HPDE6-E6E7 (cell line): Measurements from ENCODE around the gene KIF20A.
A peak's percentile ranks its signal among the peaks of the same experiment; 100 is the strongest.
"Not testable (repeated sequence)": the region's sequence is repeated elsewhere in the genome, so short reads cannot be mapped to it uniquely, and the experiment has no call there.

Experiments
- DNase-seq: peaks from one replicate; pipeline ENCODE4 v3.0.0; 2011; ENCODE audit warnings: missing footprints; ENCODE audit errors: extremely low spot score

Gene KIF20A

DNA sequence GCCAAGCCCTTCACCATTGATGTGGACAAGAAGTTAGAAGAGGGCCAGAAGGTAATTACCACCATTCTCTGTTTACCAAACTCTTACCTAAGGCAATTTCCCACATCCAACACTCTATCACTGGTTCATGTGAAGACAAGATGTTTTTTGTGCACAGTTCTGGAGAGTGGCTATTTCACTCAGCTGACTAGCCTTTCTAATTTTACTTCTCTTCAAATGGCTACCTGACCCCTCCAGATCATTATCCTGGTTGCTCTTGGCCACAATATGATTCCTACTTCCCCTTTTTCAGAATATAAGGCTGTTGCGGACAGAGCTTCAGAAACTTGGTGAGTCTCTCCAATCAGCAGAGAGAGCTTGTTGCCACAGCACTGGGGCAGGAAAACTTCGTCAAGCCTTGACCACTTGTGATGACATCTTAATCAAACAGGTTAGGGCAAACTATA lies 7.1 kb downstream of the KIF20A start:
- DNase-seq, result no peak

DNA sequence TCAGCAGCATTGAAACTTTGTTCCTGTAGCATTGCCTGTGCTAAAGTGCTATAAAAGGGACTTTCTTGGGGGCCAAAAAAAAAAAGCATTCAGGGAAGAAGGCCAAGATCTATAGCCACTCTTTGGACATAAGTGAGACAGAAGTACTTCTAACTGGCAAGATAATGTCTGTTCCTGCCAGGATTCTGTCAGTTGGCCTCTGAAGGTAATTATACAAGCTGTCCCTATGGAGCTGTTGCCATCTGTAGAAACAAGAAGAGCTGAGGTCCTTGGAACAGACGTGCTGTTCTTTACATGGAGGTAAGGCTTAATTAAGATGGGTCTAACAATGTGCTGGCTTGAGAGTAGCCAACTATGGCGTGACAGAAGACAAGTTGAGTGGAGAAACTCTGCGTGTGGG lies 9.7 kb downstream of the KIF20A start:
- DNase-seq, result no peak

DNA sequence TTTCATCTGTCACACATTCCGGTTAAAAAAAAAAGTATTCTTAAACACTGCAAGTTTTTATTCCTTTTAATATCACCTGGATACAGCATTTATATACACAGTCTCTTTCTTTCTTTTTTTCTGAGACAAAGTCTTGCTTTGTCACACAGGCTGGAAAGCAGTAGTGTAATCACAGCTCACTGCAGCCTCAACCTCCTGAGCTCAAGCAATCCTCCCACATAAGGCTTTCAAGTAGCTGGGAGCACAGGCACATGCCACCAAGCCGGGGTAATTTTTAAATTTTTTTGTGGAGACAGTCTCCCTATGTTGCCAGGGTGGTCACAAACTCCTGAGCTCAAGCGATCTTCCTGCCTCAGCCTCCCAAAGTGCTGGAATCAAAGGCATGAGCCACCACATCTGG lies 13.9 kb downstream of the KIF20A start:
- DNase-seq, result no peak

DNA sequence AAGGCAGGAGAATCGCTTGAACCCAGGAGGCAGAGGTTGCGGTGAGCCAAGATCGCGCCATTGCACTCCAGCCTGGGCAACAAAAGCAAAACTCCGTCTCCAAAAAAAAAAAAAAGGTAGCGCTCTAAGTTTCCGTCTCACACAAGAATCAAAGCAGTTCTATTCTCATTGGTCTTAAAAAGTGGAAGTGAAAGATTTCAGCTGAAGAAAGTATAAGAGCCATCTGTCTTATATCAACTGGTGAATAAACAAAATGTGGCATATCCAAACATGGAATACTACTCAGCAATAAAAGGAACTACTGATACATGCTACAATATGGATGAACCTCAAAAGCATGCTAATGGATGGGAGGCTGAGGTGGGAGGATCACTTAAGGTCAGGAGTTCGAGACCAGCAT lies 14.9 kb downstream of the KIF20A start:
- not testable (repeated sequence) for DNase-seq

DNA sequence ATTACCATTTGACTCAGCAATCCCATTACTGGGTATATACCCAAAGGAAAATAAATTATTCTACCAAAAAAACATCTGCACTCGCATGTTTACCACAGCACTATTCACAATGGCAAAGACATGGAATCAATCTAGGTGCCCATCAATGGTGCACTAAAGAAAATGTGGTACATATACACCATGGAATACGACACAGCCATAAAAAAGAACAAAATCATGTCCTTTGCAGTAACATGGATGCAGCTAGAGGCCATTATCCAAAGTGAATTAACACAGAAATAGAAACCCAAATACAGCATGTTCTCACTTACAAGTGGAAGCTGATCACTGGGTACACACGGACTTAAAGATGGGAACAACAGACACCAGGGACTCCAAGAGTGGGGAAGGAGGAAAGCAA lies 32.1 kb downstream of the KIF20A start:
- no peak for DNase-seq

DNA sequence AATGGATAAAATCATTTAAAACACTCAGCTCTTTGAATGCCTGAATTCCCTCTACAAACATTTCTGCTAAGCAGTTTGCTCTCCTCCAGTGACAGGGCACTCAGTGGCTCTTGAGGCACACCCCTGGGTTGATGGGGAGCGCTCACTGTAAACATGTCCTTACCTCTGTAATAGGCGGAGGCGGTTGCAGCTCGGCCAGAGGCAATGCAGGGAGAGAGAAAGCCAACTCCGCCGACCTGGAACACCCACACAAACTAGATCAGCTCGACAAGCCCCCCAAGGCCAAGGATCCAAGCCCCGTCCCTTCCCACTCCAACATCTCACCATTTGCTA lies 33.9 kb downstream of the KIF20A start:
- DNase-seq, result peak; percentile 13

DNA sequence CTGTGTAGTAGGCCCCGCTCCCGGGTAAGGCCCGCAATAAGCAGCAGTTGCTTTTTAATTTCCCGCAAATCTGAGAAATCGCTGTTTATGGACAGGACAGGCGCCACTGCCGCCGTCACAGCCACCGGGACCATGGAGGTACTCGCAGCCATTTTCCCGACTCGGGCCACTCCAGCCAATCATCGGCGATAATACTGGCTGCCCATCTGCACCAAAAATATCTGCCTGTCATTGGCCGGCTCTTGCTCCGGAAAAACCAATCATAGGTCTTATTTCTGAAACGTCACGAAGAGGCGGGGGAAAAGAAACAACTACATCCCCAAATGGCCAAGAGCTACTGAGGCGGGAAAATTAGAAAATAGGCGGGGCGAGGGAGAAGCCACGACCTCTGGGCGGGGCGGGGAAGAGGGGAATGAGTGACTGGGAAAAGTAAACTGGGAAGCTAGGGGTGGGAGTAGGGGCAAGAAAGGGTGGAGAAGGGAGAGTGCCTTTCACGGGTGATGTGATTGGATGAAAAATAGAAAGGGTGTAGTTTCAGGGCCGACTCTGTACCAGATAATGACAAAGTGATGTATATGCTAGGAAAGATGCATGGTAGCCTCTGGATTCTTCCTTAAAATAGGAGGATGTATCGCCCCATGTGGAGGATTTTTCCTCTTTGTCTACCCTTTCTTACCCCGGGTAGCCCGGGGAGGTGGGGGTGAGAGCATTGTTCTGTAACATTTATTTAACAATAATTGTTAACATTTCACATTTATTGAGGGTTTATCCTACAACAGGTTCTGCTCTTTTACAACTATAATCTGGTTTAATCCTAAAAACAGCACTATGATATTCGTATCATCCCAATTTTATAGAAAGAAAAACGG lies 34.5 kb downstream of the KIF20A start, which contains the start of gene CDC23:
CDC23 (minus strand) TSS at position 163 of the 869 bp plus-strand sequence; CDS start at position 152, 11 bp downstream.
- DNase-seq, result peak; percentile 100

DNA sequence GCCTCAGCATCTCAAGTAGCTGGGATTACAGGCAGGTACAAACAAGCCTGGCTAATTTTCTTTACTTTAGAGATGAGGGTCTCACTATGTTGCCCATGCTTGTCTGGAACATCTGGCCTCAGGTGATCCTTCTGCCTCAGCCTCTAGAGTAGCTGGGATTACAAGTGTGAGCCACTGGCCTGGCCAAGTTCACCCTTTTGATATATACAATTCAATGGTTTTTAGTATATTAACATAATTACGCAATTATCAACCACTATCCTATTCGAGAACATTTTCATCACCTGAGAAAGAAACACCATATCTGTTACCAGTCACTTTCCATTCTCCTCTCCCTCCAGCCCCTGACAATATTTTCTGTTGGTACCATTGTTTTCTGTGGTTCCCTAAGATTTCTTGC lies 37.9 kb downstream of the KIF20A start:
- no peak for DNase-seq

DNA sequence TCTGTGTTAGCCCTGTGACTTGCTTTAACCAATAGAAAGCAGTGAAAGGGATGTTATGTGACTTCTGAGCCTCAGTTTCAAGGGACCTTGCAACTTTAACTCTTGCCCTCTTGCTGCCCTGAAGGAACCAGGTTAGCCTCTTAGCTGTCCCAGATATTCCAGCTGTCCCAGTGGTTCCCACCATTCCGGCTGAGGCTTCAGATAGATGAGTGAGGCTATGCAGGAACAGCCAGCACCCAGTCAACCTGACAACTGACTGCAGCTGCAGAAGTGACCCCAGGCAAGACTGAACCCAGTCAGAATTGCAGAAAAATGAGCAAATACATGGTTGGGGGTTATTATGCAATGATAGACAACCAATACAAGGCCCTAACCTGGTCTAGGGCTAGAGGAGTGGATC lies 44.6 kb downstream of the KIF20A start:
- DNase-seq, result no peak

DNA sequence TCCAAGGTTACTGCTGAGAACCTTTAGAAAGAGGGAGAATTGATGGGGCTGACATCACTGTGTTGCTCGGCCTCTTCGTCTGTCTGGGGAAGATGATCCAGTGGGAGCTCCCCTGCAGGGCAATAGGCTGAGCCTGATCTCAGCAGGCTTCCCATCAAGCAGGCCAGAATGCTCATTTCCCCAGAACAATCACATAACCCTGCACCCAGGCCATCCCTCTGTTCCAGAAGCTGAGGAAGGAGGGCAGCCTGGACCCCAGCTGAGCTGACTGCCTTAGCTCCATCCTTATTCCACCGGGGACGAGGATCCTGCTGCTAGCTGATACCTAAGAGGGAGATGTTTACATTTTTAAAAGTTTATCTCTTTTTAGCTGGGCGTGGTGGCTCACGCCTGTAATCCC lies 45.8 kb downstream of the KIF20A start:
- DNase-seq, result no peak

DNA sequence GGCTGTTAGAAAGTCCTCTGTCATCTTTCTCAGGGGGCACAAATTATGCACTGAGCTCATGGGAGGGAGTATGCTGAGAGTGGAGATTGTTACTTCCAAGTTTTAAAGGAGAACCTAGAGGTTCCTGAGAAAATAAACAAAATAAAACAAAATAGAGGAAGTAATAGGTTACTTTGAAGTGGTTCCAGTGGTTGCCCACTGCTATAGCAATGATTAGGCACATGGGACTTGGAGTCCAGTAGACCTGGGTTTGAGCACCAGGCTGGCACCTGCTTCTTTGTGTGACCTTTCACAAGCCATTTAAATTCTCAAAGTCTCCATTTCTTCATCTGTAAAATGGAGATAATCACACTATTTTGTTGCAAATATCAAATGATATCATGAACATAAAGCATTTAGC lies 48.0 kb downstream of the KIF20A start:
- DNase-seq, result no peak

DNA sequence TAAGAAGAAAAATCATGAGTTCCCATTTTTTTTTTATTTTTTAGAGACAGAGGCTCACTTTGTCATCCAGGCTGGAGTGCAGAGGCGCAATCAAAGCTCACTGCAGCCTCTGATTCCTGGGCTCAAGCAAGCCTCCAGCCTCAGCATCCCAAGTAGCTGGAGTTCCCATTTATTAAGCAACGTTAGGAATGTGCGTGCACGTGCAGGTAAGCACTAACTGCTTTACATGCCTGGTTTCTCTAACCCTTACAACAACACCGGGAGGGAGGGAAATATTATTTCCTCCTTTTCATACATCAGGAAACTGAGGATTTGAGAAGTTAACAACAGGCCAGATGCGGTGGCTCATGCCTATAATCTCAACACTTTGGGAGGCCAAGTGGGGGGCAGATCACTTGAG lies 50.5 kb downstream of the KIF20A start:
- DNase-seq, result no peak

DNA sequence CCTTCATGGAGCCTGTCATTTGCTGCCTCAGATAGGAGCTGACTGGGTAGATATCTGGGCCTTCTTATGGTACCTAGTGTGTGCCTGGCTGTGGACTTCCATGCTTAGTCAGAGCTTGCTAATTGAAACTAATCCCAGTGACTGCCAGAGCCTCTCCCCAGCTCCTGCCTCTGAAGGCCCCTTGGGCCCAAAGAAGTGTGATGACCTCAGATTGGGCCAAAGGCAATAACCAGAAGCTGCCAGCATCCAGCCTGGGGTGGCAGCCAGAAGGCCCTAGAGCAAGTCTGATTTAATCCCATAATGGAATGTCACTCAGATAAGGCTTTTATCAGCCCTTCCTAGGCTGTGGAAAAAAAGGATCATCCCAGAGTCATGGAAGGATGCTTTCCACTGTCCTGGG lies 51.3 kb downstream of the KIF20A start:
- DNase-seq, result no peak

DNA sequence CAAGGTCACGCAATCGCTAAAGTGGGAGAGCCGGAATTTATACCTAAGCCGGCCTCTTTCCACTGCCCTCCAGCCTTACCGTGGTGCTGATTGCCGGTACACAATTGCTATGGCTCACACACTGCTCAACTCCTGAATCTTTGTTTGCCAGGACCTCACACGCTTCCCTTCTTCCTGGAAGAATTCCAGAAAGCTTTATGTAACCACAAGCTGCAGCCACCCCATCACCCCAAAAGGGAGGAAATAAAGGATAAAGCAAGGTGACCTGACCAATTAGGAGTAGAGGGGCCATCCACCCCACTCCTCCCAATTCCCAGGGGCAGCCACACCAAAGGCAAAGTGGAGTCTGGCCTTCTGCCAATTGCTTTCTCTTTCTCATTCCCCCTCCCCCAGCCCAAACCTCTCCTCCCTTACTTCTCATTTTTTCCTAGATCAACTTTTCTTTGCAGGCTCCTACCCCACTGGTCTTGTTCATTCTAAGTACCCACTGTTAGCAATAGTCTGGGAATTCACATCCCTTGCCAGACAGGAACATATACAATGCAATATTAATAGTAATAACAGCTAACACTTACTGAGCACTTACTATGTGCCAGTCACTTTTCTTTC lies 52.2 kb downstream of the KIF20A start:
- DNase-seq, result peak; percentile 37

DNA sequence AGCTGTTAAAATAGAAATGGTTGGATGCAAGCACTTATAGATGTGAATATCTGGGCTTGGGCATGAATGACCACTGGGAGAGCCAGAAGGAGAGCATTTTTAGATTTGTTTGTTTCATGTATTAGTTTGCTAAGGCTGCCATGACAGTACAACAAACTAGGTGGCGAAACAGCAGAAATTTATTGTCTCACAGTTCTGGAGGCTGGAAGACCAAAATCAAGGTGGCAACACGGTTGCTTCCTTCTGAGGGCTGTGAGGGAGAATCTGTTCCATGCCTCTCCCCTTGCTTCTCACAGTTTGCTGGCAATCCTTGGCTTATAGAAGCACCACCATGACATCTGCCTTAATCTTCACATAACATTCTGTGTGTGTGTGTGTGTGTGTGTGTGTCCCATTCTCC lies 54.4 kb downstream of the KIF20A start:
- DNase-seq, result no peak

DNA sequence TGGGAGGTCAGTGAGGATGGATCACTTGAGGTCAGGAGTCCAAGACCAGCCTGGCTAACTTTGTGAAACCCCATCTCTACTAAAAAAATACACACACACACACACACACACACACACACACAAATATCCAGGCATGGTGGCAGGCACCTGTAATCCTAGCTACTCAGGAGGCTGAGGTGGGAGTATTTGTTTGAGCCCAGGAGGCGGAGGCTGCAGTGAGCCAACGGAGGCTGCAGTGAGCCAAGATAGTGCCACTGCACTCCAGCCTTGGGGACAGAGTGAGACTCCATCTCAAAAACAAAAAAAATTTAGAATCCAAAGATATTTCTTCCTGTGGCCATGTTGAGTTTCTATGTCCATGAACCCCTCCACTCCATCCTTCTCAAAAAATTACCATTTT lies 55.7 kb downstream of the KIF20A start:
- DNase-seq, result no peak
